IMR-90 (cell line): ENCODE measurements around the gene PPP2R5B. TPM values are rescaled to one million over a fixed set of nuclear protein-coding genes. Genes with fewer than 3 reads are reported as not detected.

Experiments
- ATAC-seq: fragments of 200-7000 bp; cut with Tn5 transposase; 2 replicates; pipeline ENCODE4 v1.9.1; 2020; ENCODE audit warnings: low read depth, mild to moderate bottlenecking, moderate library complexity
- BruUV-seq: library from RNA; stranded (reverse); fragments of 400-500 nt; replicated peaks from 2 replicates; lab custom pipeline; 2021; lab: Mats Ljungman, UMichigan
- CTCF ChIA-PET: fragments of 300-600 bp; formaldehyde crosslinking; extraction: SDS; loops from one replicate; lab custom pipeline; 2021; ENCODE audit warnings: antibody characterized with exemption; lab: Yijun Ruan, JAX
- POLR2A ChIA-PET: fragments of 300-600 bp; sonication (Branson Sonifier 250); formaldehyde crosslinking; loops from one replicate; lab custom pipeline; 2022; ENCODE audit warnings: antibody characterized with exemption; ENCODE audit not compliant: unreplicated experiment; lab: Charles Lee
- DNase-seq: peaks from one replicate; pipeline ENCODE4 v3.0.0; 2013
- H2AFZ ChIP-seq: replicated peaks from 2 replicates; pipeline ENCODE3; 2013; ENCODE audit warnings: low read length, mild to moderate bottlenecking; ENCODE audit not compliant: poor library complexity
- H2AK5ac ChIP-seq: 2 replicates; pipeline ENCODE4 v1.6.1; 2013; ENCODE audit warnings: low read depth, low read length, inconsistent platforms
- H2AK9ac ChIP-seq: replicated peaks from 2 replicates; pipeline ENCODE3; 2013; ENCODE audit warnings: mild to moderate bottlenecking, low read depth, low read length, moderate library complexity; ENCODE audit not compliant: poor library complexity
- H2BK120ac ChIP-seq: 2 replicates; pipeline ENCODE4 v1.6.1; 2013; ENCODE audit warnings: low read depth, low read length, inconsistent platforms
- H2BK15ac ChIP-seq: 3 replicates; pipeline ENCODE4 v1.6.1; 2013; ENCODE audit warnings: low read depth, low read length, inconsistent platforms
- H2BK20ac ChIP-seq: 2 replicates; pipeline ENCODE4 v1.6.1; 2013; ENCODE audit warnings: low read depth, mild to moderate bottlenecking, inconsistent platforms, low read length, moderate library complexity
- H2BK5ac ChIP-seq: 2 replicates; pipeline ENCODE4 v1.6.1; 2013; ENCODE audit warnings: mild to moderate bottlenecking, low read depth, low read length, inconsistent platforms; ENCODE audit not compliant: poor library complexity, severe bottlenecking
- H3K14ac ChIP-seq: replicated peaks from 2 replicates; pipeline ENCODE4 v1.6.1; 2013; ENCODE audit warnings: low read depth, low read length, inconsistent platforms
- H3K18ac ChIP-seq: 2 replicates; pipeline ENCODE4 v1.6.1; 2013; ENCODE audit warnings: low read depth, low read length, control low read depth
- H3K23ac ChIP-seq: 2 replicates; pipeline ENCODE4 v1.6.1; 2013; ENCODE audit warnings: low read depth, low read length, inconsistent platforms
- H3K27ac ChIP-seq: 2 replicates; pipeline ENCODE4 v1.5.1; 2013; ENCODE audit warnings: mild to moderate bottlenecking, control low read depth, low read length; ENCODE audit not compliant: insufficient read depth
- H3K27me3 ChIP-seq: 2 replicates; pipeline ENCODE4 v1.6.1; 2013; ENCODE audit warnings: low read length; ENCODE audit not compliant: control insufficient read depth, insufficient read depth
- H3K36me3 ChIP-seq: 2 replicates; pipeline ENCODE4 v1.6.1; 2013; ENCODE audit warnings: low read length, mixed read lengths; ENCODE audit not compliant: control insufficient read depth, insufficient read depth
- H3K4ac ChIP-seq: 2 replicates; pipeline ENCODE4 v1.6.1; 2013; ENCODE audit warnings: low read depth, low read length, inconsistent platforms
- H3K4me1 ChIP-seq: 2 replicates; pipeline ENCODE4 v1.6.1; 2013; ENCODE audit warnings: low read length, mixed read lengths; ENCODE audit not compliant: control insufficient read depth, insufficient read depth
- H3K4me2 ChIP-seq: 2 replicates; pipeline ENCODE4 v1.6.1; 2013; ENCODE audit warnings: low read depth, mild to moderate bottlenecking, control low read depth, low read length, moderate library complexity
- H3K4me3 ChIP-seq: 2 replicates; pipeline ENCODE4 v1.5.1; 2013; ENCODE audit warnings: low read depth, mild to moderate bottlenecking, control low read depth, low read length, moderate library complexity; ENCODE audit not compliant: insufficient read depth
- H3K56ac ChIP-seq: 2 replicates; pipeline ENCODE4 v1.6.1; 2013; ENCODE audit warnings: low read length, inconsistent platforms; ENCODE audit not compliant: insufficient read depth; ENCODE audit errors: extremely low read depth
- H3K79me1 ChIP-seq, 2 experiments: 2 replicates each; pipeline ENCODE4 v1.6.1; 2013; ENCODE audit warnings: low read length in 2 of 2, inconsistent platforms in 1 of 2, low read depth in 1 of 2
- H3K9ac ChIP-seq: 2 replicates; pipeline ENCODE4 v1.6.1; 2013; ENCODE audit warnings: low read depth, low read length, control low read depth
- H3K9me1 ChIP-seq: 2 replicates; pipeline ENCODE4 v1.6.1; 2013; ENCODE audit warnings: low read length, inconsistent platforms; ENCODE audit not compliant: insufficient read depth
- H3K9me3 ChIP-seq: 2 replicates; pipeline ENCODE4 v1.6.1; 2013; ENCODE audit warnings: low read length; ENCODE audit not compliant: control insufficient read depth, insufficient read depth
- H4K20me1 ChIP-seq: 2 replicates; pipeline ENCODE4 v1.6.1; 2013; ENCODE audit warnings: low read length, inconsistent platforms; ENCODE audit not compliant: insufficient read depth
- H4K5ac ChIP-seq: 2 replicates; pipeline ENCODE4 v1.6.1; 2013; ENCODE audit warnings: mild to moderate bottlenecking, low read depth, low read length, control low read depth
- H4K8ac ChIP-seq, 2 experiments: 2 replicates each; pipeline ENCODE4 v1.6.1; 2013; ENCODE audit warnings: low read depth in 2 of 2, low read length in 2 of 2, control low read depth in 1 of 2, inconsistent platforms in 1 of 2
- H4K91ac ChIP-seq: 2 replicates; pipeline ENCODE4 v1.6.1; 2013; ENCODE audit warnings: low read depth, low read length, inconsistent platforms; ENCODE audit not compliant: insufficient read depth
- BHLHE40 ChIP-seq: fragments of 150-350 bp; IDR thresholded peaks from 2 replicates; pipeline ENCODE4 v1.6.1; 2016; ENCODE audit warnings: mild to moderate bottlenecking, low read depth, low read length
- CEBPB ChIP-seq: IDR thresholded peaks from 2 replicates; pipeline ENCODE4 v1.6.1; 2012; ENCODE audit warnings: low read depth, low read length, improper control_type of control experiment
- CHD1 ChIP-seq: IDR thresholded peaks from 2 replicates; pipeline ENCODE4 v1.6.1; 2012; ENCODE audit warnings: low read depth, low read length, improper control_type of control experiment
- FOS ChIP-seq: fragments of 150-350 bp; IDR thresholded peaks from 2 replicates; pipeline ENCODE4 v1.6.1; 2016; ENCODE audit warnings: low read depth, low read length
- MAFK ChIP-seq: IDR thresholded peaks from 2 replicates; pipeline ENCODE4 v1.6.1; 2012; ENCODE audit warnings: low read depth, low read length, improper control_type of control experiment
- MXI1 ChIP-seq: IDR thresholded peaks from 2 replicates; pipeline ENCODE4 v1.6.1; 2012; ENCODE audit warnings: low read depth, mild to moderate bottlenecking, low read length, moderate library complexity, borderline replicate concordance
- NFE2L2 ChIP-seq: fragments of 150-350 bp; IDR thresholded peaks from 2 replicates; pipeline ENCODE4 v1.6.1; 2016; ENCODE audit warnings: low read depth, mild to moderate bottlenecking, low read length
- POLR2A ChIP-seq: IDR thresholded peaks from 2 replicates; pipeline ENCODE4 v1.6.1; 2012; ENCODE audit warnings: mild to moderate bottlenecking, low read depth, low read length
- RCOR1 ChIP-seq: IDR thresholded peaks from 2 replicates; pipeline ENCODE4 v1.6.1; 2012; ENCODE audit warnings: mild to moderate bottlenecking, low read length, improper control_type of control experiment; ENCODE audit not compliant: insufficient replicate concordance
- RFX5 ChIP-seq: IDR thresholded peaks from 2 replicates; pipeline ENCODE4 v1.8.0; 2012; ENCODE audit warnings: low read depth, mild to moderate bottlenecking, low read length, moderate library complexity
- SMC3 ChIP-seq: fragments of 150-350 bp; IDR thresholded peaks from 2 replicates; pipeline ENCODE4 v1.6.1; 2016; ENCODE audit warnings: low read depth, mild to moderate bottlenecking, antibody characterized with exemption, low read length, moderate library complexity
- WGBS, 2 experiments: methylation state at CpG; one replicate each; pipeline versions ENCODE4 v1.1.5 to v1.1.7; 2013; ENCODE audit warnings: missing lambda C conversion rate in 2 of 2; ENCODE audit not compliant: insufficient read length in 1 of 2; ENCODE audit errors: extremely low coverage in 2 of 2; 5-methylcytosine and 5-hydroxymethylcytosine counted together
- dilution Hi-C: fragments of 300-500 bp; cut with HindIII; formaldehyde crosslinking; loops from one replicate; pipeline ENCODE4 v1.14.3; 2018; ENCODE audit warnings: low sequenced_read_pairs; ENCODE audit not compliant: unreplicated experiment
- in situ Hi-C: fragments of 300-500 bp; cut with MboI; formaldehyde crosslinking; loops from 3 replicates; pipeline ENCODE4 v1.14.3; 2019; ENCODE audit warnings: low sequenced_read_pairs, inconsistent platforms, mixed read lengths
- intact Hi-C: fragments of 100-400 bp; cut with micrococcal nuclease; formaldehyde crosslinking; loops from 2 replicates; pipeline ENCODE4 v1.10.0; 2022
- polyA plus RNA-seq, 3 experiments: library from polyadenylated mRNA; depleted of rRNA; stranded (reverse); fragments of >200 nt; gene quantifications; 2 replicates each; pipeline ENCODE4 v1.2.3, GENCODE V29; 2012; ENCODE audit warnings: low replicate concordance in 1 of 3
- total RNA-seq: library from RNA; depleted of rRNA; stranded (reverse); fragments of >200 nt; gene quantifications from 2 replicates; pipeline ENCODE4 v1.2.3, GENCODE V29; 2012
- TF ChIP-seq, protein P1 (sequence below): conservative IDR thresholded peaks from 2 replicates; pipeline ENCODE4 v1.5.1; 2012; ENCODE audit warnings: mild to moderate bottlenecking, low read depth, low read length, improper control_type of control experiment
- TF ChIP-seq, protein P2 (sequence below): fragments of 150-350 bp; IDR thresholded peaks from 2 replicates; pipeline ENCODE4 v1.6.1; 2016; ENCODE audit warnings: low read depth, mild to moderate bottlenecking, low read length, moderate library complexity, borderline replicate concordance
- TF ChIP-seq, protein P3 (sequence below): fragments of 150-350 bp; IDR thresholded peaks from 2 replicates; pipeline ENCODE4 v1.6.1; 2017; ENCODE audit warnings: mild to moderate bottlenecking, antibody characterized with exemption, low read length, low read depth

Gene PPP2R5B
- total and polyA plus RNA-seq, 2 of the 4 experiments (the other 2 are of a cell fraction), result 6.5 to 23.6 TPM

DNA sequence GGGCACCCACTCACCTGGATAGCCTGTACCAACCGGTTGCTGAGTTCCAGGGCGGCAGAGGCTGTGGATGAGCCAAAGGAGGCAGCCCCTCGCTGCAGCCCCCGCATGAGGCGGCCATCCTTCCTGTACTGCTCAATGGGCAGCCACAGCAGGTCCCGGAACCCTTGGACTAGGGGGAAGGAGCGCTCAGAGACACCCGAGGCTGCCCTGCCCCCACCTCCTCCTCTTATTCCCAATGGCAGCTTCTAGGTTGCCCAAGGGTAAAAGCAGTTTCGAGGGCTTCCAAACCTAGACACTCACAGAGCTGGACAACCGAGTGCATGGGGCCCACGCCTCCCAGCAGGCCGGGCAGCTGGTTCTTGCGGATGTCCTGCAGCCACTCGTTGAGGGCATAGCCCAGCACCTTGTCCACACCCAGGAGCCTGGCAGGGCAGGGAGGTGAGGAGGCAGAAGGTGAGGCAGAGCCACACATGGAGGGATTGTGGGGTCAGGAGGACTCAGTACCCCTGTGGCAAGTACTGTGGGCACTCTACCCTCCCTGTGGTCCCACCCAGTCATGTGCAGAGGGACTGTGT, 28.0 kb upstream of the PPP2R5B start:
- H2BK15ac ChIP-seq, result no peak overlapping the region
- no peak overlapping the region for H2BK20ac ChIP-seq
- H3K27me3 ChIP-seq, result no peaks in the 10 kb centered on the region
- intact Hi-C loops (no loop called here), in situ Hi-C loops (no loop called here), dilution Hi-C loops (no loop called here)
- no peak overlapping the region for H2AK9ac ChIP-seq
- no peak overlapping the region for H3K23ac ChIP-seq
- TF ChIP-seq, protein P1, sequence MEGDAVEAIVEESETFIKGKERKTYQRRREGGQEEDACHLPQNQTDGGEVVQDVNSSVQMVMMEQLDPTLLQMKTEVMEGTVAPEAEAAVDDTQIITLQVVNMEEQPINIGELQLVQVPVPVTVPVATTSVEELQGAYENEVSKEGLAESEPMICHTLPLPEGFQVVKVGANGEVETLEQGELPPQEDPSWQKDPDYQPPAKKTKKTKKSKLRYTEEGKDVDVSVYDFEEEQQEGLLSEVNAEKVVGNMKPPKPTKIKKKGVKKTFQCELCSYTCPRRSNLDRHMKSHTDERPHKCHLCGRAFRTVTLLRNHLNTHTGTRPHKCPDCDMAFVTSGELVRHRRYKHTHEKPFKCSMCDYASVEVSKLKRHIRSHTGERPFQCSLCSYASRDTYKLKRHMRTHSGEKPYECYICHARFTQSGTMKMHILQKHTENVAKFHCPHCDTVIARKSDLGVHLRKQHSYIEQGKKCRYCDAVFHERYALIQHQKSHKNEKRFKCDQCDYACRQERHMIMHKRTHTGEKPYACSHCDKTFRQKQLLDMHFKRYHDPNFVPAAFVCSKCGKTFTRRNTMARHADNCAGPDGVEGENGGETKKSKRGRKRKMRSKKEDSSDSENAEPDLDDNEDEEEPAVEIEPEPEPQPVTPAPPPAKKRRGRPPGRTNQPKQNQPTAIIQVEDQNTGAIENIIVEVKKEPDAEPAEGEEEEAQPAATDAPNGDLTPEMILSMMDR, result no peak
- TF ChIP-seq FOS, result no peak
- no peak for TF ChIP-seq RCOR1
- no peak for TF ChIP-seq CEBPB
- TF ChIP-seq, protein P2, sequence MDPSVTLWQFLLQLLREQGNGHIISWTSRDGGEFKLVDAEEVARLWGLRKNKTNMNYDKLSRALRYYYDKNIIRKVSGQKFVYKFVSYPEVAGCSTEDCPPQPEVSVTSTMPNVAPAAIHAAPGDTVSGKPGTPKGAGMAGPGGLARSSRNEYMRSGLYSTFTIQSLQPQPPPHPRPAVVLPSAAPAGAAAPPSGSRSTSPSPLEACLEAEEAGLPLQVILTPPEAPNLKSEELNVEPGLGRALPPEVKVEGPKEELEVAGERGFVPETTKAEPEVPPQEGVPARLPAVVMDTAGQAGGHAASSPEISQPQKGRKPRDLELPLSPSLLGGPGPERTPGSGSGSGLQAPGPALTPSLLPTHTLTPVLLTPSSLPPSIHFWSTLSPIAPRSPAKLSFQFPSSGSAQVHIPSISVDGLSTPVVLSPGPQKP, result no peak
- no peak for TF ChIP-seq POLR2A
- TF ChIP-seq BHLHE40, result no peak
- no peak for TF ChIP-seq CHD1
- TF ChIP-seq, protein P3, sequence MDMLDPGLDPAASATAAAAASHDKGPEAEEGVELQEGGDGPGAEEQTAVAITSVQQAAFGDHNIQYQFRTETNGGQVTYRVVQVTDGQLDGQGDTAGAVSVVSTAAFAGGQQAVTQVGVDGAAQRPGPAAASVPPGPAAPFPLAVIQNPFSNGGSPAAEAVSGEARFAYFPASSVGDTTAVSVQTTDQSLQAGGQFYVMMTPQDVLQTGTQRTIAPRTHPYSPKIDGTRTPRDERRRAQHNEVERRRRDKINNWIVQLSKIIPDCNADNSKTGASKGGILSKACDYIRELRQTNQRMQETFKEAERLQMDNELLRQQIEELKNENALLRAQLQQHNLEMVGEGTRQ, result no peak
- no peak for TF ChIP-seq NFE2L2
- TF ChIP-seq RFX5, result no peak
- no peak for TF ChIP-seq SMC3
- no peak for TF ChIP-seq MAFK
- TF ChIP-seq MXI1, result no peak
- H3K9me1 ChIP-seq, result no peaks in the 10 kb centered on the region
- no peak overlapping the region for H2BK120ac ChIP-seq
- BruUV-seq, result no TSS peak
- no peak overlapping the region for H3K56ac ChIP-seq
- H4K8ac ChIP-seq, result no peak overlapping the region
- H3K27ac ChIP-seq, result no peak overlapping the region
- H2AK5ac ChIP-seq, result no peak overlapping the region
- no peaks in the 10 kb centered on the region for H3K9me3 ChIP-seq
- ATAC-seq (no peak), DNase-seq (no peak)
- ChIA-PET CTCF (no interaction called here), POLR2A (no interaction called here)
- H4K91ac ChIP-seq, result no peak overlapping the region
- H3K4me3 ChIP-seq, result no peak overlapping the region
- no peak overlapping the region for H4K5ac ChIP-seq
- H3K79me1 ChIP-seq, result no peaks in the 10 kb centered on the region
- H3K9ac ChIP-seq, result no peak overlapping the region
- 100% methylated on average over 1 of the region's 14 CpGs; no CpG with 5 or more reads in 1 of the 2 experiments for WGBS, 2 experiments
- no peak overlapping the region for H3K14ac ChIP-seq
- H3K4me2 ChIP-seq, result no peak overlapping the region
- H2AFZ ChIP-seq, result no peak overlapping the region
- no peak overlapping the region for H2BK5ac ChIP-seq
- no peaks in the 10 kb centered on the region for H3K4me1 ChIP-seq
- H3K36me3 ChIP-seq, result peaks cover 40% of the 10 kb centered on the region
- H3K18ac ChIP-seq, result no peak overlapping the region
- peaks cover 4% of the 10 kb centered on the region; the same call in 1 of the 2 replicates for H4K20me1 ChIP-seq
- no peak overlapping the region for H3K4ac ChIP-seq
